ENCODE data around the gene LRRC8A. TPM values are rescaled to one million over a fixed set of nuclear protein-coding genes. Genes with fewer than 3 reads are reported as not detected.

Gene LRRC8A
- total RNA-seq, 2 donors from 2014 or later: 54.6 to 58.7 TPM

DNA sequence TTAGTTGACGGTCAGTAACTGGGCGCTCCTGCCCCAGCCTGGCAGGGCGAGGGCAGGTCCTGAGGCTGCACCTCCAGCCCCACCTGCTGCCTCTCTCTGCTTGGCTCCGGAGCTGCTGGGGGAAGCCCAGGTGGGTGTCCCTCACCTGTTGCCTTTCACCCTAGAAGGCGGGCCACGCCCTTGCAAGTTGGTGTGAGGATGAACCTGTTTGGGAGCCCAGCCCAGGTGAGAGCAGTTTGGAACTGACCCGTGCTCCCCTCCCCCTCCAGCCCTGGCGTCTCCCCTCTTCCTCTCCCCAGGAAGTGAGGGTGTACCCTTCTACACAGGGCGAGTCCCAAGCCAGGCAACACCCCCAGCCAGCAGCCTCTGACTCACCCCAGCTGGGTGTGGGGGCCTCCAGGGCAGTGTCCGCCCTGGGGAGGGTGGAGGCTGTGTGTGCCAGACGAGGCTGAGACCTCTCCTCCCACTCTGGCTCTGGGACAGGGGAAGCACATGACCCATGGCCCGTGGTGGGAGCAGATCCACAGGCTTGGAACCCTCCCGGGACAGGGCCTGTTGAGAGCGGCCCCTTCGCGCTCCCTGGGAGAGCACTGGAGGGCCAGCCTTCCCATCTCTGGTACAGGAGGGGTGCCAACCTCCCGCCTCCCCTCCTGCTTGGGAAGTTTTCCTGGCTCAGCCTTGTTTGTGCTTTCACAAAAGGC lies 10.4 kb downstream of the LRRC8A start:
- peaks cover 64% of the 10 kb centered on the region for H3K36me3 ChIP-seq (ENCODE audit: control insufficient read depth, insufficient read depth, low read length)
- no peak overlapping the region for H3K4me3 Mint-ChIP-seq
- peaks cover 14% of the 10 kb centered on the region for H3K4me1 Mint-ChIP-seq
- no peaks in the 10 kb centered on the region for H3K9me3 Mint-ChIP-seq
- no peak overlapping the region for H3K9ac ChIP-seq (ENCODE audit: extremely low read depth, low read length, poor library complexity, severe bottlenecking)
- TF ChIP-seq, protein P1, sequence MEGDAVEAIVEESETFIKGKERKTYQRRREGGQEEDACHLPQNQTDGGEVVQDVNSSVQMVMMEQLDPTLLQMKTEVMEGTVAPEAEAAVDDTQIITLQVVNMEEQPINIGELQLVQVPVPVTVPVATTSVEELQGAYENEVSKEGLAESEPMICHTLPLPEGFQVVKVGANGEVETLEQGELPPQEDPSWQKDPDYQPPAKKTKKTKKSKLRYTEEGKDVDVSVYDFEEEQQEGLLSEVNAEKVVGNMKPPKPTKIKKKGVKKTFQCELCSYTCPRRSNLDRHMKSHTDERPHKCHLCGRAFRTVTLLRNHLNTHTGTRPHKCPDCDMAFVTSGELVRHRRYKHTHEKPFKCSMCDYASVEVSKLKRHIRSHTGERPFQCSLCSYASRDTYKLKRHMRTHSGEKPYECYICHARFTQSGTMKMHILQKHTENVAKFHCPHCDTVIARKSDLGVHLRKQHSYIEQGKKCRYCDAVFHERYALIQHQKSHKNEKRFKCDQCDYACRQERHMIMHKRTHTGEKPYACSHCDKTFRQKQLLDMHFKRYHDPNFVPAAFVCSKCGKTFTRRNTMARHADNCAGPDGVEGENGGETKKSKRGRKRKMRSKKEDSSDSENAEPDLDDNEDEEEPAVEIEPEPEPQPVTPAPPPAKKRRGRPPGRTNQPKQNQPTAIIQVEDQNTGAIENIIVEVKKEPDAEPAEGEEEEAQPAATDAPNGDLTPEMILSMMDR (conservative IDR thresholded peaks at IDR 0.05): no peak
- no peaks in the 10 kb centered on the region for H3K27me3 ChIP-seq (ENCODE audit: control insufficient read depth, insufficient read depth, low read length, poor library complexity, severe bottlenecking)
- no peak overlapping the region for H3K4me3 ChIP-seq (ENCODE audit: low read length)
- no peak overlapping the region for H3K27ac ChIP-seq (ENCODE audit: low read depth, low read length)
- H3K27me3 Mint-ChIP-seq (ENCODE audit: insufficient read depth): no peaks in the 10 kb centered on the region
- no peak overlapping the region for H3K27ac Mint-ChIP-seq
- 85 to 91% methylated on average over 6 to 17 of the region's 17 CpGs for WGBS, 2 experiments (ENCODE audit: insufficient coverage in 1 of 2, insufficient read length in 1 of 2)
- DNase-seq: peak; percentile 52
- H3K4me1 ChIP-seq (ENCODE audit: control insufficient read depth, insufficient read depth, low read length): peaks cover 11% of the 10 kb centered on the region
- no peaks in the 10 kb centered on the region for H3K9me3 ChIP-seq (ENCODE audit: control insufficient read depth, low read length)
- peaks cover 47% of the 10 kb centered on the region for H3K36me3 Mint-ChIP-seq (ENCODE audit: low read depth)

DNA sequence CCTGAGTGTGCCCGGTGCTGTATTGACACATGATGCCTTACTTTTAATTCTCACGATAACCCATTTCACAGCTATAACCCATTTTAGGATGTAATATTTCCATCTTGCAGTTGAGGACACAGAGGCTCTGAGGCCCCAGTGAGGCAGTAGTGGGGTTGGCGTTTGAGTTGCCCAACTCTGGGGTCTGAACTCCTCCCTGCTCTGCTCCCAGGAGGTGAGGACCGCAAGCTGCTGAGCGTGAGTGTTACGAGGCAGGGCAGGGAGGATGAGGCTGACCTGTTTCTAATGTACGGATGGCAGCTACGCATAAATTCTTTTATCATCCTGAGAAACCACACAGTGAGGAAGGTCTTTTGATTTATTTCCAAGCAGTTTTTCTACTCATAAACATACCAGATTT lies 11.4 kb downstream of the LRRC8A start:
- Mint-ChIP-seq H3K36me3 (ENCODE audit: low read depth) (peaks cover 43% of the 10 kb centered on the region), H3K4me1 (peaks cover 6% of the 10 kb centered on the region), H3K27ac (peak overlapping the region; percentile 80), H3K4me3 (no peak overlapping the region), H3K9me3 (no peaks in the 10 kb centered on the region), H3K27me3 (ENCODE audit: insufficient read depth) (no peaks in the 10 kb centered on the region)
- Histone ChIP-seq H3K9me3 (ENCODE audit: control insufficient read depth, low read length) (no peaks in the 10 kb centered on the region), H3K27ac (ENCODE audit: low read depth, low read length) (no peak overlapping the region), H3K9ac (ENCODE audit: extremely low read depth, low read length, poor library complexity, severe bottlenecking) (no peak overlapping the region), H3K36me3 (ENCODE audit: control insufficient read depth, insufficient read depth, low read length) (peaks cover 69% of the 10 kb centered on the region), H3K27me3 (ENCODE audit: control insufficient read depth, insufficient read depth, low read length, poor library complexity, severe bottlenecking) (no peaks in the 10 kb centered on the region), H3K4me1 (ENCODE audit: control insufficient read depth, insufficient read depth, low read length) (peaks cover 5% of the 10 kb centered on the region), H3K4me3 (ENCODE audit: low read length) (no peak overlapping the region)
- 95 to 97% methylated on average over 7 to 8 of the region's 8 CpGs for WGBS, 2 experiments (ENCODE audit: insufficient coverage in 1 of 2, insufficient read length in 1 of 2)
- TF ChIP-seq, protein P1 (conservative IDR thresholded peaks at IDR 0.05): no peak
- DNase-seq: no peak

DNA sequence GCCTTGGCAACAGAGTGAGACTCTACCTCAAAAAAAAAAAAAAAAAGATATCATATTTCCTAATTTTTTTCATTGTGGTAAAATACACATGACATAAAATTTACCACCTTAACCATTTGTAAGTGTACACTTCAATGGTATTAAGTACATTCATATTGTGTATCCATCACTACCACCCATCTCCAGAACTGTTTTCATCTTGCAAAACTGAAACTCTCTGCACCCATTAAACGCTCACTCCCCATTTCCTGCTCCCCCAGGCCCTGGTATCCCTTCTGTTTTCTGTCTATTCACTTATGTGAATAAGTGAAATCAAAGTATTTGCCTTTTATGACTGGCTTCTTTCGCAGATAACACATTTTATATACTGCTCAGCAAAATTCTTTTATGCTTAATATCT lies 12.8 kb downstream of the LRRC8A start:
- Histone ChIP-seq H3K36me3 (ENCODE audit: control insufficient read depth, insufficient read depth, low read length) (peaks cover 72% of the 10 kb centered on the region), H3K9ac (ENCODE audit: extremely low read depth, low read length, poor library complexity, severe bottlenecking) (no peak overlapping the region), H3K4me3 (ENCODE audit: low read length) (no peak overlapping the region), H3K9me3 (ENCODE audit: control insufficient read depth, low read length) (no peaks in the 10 kb centered on the region), H3K27me3 (ENCODE audit: control insufficient read depth, insufficient read depth, low read length, poor library complexity, severe bottlenecking) (no peaks in the 10 kb centered on the region), H3K27ac (ENCODE audit: low read depth, low read length) (no peak overlapping the region), H3K4me1 (ENCODE audit: control insufficient read depth, insufficient read depth, low read length) (no peaks in the 10 kb centered on the region)
- Mint-ChIP-seq H3K27me3 (ENCODE audit: insufficient read depth) (no peaks in the 10 kb centered on the region), H3K27ac (no peak overlapping the region), H3K4me1 (no peaks in the 10 kb centered on the region), H3K4me3 (no peak overlapping the region), H3K36me3 (ENCODE audit: low read depth) (peaks cover 44% of the 10 kb centered on the region), H3K9me3 (no peaks in the 10 kb centered on the region)
- 91 to 100% methylated on average over 1 to 2 of the region's 2 CpGs for WGBS, 2 experiments (ENCODE audit: insufficient coverage in 1 of 2, insufficient read length in 1 of 2)
- no peak for DNase-seq
- TF ChIP-seq, protein P1 (conservative IDR thresholded peaks at IDR 0.05): no peak
